GM18858 (cell line): ENCODE results near the gene HIC1.

Experiments
- ATAC-seq: cut with Tn5 transposase; IDR thresholded peaks from one replicate; pipeline ENCODE4 v1.9.1; 2021; ENCODE audit not compliant: unreplicated experiment

Gene HIC1

DNA sequence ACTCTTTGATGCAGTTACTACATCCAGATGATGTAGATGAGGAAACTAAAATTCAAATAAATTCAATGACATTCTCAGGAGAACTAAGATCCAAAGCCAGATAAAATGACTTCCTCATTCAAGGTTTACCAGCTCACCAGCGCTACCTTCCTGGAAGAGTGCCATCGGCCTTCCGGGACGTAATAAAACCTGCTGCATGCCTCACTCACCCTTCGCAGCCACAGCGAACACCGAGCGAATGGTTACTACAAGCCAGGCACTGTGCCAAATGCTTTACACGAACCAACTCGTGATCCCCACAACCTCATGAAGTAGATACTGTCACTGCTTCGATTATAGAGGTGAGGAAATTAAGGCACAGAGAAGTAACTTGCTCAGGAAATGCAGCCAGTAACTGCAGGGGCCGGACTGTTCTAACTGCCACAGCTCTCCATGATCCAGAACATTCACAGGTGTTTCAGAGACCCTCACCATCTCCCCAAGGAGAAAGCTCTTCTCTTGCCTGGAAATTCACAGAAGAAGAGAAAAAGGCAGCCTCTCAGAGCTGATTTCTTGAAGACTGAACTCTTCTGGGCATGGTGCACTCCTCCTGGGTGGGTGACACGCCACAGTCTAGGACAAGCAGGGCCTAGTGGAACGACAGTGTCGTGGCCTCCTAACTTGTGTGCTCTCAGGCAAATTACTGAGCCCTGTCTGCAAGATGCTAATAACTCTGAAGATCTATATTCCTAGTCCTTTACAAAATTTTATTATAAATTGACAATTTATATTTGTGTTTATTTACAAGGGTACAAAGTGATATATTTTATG, 46.8 kb downstream of the HIC1 start:
- no peak for ATAC-seq

DNA sequence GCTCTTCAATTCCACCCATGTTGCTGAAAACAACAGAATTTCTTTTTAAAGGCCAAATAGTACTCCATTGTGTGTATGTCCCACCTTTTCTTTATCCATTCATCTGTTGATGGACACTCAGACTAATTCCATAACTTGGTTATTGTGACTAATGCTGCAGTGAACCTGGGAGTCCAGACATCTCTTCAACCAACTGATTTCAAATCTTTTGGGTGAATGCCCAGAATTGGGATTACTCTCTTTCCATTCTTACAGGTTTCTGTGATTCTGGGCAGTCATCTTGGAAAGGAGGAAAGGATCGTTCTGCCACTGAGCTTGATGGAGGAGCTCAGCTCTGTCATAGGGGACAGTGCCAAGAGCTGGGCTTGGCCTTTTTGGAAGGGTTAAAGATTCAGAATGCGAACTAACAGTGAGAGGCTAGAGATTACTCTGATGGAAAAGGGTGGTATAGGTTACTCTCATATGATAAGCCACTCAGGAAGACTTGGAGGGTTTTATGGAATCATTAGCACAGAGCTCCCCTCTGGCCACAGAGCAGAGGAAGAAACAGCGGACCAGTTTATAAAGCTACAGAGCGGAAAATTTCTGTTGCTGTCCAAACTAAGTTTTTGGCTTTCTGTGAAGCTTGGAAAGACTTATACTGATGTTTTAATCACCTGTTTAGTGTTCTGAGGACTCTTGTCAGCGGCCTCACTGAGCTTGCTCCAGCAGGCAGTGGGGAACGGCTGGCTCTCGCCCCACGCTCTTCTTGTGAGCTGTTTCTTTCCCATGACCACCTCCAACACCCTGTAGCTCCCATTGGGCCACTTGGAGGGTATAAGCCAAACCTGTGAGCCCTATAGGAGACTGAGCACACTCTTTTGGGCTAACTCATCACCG, 48.3 kb downstream of the HIC1 start:
- ATAC-seq: no peak

DNA sequence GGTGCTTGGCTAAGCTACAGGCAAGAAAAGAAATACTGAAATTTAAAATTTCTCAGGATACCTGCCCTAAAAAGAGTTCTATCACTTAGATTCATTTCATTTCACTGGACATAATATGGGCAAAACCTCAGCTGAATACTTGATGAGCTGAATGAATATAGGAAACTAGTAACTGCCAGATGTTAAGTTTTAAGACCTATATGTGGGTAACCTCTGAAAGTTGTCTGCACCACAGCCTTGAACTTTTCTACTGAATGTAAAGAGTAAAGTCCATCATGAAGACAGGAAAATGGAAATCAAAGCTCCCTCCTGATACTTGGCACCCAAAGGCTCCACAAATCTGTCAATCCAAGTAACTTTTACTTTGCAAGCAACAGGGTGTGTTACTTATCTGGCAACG, 50.8 kb downstream of the HIC1 start:
- ATAC-seq: no peak

DNA sequence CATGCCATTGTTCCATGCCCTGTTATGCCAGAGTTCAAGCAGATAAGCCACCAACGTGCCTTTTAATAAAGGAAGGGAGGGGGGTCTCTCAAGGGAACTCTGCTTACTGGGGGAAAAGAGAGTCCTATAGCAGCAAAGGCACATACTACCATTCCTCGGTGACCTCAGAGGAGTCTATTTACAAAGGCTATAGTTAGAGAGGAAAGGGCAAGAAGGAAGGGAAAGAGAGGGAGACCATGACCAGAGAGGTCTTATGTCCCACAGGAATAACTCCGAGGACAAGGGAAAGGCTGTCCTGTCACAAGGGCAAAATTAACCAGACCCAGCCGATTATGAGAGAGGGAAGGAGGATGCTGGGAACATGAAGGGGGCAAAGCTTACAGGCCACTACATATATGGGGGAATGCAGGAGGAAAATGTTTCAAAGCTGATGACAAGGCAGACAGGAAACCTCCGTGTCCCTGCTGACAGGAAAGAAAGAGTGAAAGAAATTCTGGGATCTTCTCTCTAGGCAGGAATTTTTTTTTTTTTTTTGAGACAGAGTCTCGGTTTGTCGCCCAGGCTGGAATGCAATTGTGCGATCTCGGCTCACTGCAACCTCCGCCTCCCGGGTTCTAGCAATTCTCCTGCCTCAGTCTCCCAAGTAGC, 51.5 kb downstream of the HIC1 start:
- ATAC-seq: no peak

DNA sequence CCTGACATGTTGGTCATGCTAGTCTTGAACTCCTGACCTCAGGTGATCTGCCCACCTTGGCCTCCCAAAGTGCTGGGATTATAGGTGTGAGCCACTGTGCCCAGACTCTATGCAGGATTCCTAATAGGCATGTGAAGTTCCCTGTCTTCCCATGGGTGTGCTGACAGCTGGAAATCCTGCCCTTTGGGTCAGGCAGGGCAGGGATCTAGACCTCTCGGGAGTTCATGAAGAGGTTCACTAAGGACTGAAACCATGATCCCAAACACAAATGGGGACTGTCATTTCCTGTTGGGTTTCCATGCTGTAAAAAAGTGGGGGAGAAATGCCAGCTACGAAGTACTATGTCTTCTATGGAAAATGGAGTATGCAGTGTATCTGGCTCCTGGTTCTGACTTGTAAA, 52.1 kb downstream of the HIC1 start:
- ATAC-seq: no peak

DNA sequence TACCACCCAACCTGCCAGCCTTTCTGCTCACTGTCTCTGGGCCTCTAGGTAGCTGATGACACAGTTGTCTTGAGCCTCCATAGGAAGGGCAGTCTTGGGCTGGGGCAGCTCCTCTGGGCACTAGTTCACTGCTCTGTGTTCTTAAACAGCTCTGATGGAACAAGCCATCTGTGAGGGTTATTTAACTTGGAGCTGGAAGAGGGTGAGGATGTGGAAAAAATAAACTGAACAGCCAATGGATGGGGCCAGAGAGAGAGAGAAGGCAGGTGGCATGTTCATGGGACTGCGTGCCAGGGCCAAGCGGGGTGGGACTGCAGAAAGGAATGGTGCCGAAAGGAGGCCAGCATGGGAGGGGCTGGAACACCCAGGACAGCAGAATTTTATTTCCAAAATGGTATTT, 52.6 kb downstream of the HIC1 start:
- ATAC-seq: no peak

DNA sequence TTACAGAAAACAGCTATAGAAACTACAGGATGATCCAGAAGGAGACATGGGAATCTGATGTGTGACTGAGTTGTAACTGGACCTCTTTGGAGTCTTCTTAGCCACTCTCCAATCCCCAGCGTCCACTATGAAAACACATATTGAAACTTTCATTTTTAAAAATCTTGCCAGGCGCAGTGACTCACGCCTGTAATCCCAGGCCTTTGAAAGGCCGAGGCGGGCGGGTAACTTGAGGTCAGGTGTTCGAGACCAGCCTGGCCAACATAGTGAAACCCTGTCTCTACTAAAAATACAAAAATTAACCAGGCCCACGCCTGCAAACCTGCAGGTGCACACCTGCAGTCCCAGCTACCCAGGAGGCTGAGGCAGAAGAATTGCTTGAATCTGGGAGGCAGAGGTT, 53.3 kb downstream of the HIC1 start:
- no peak for ATAC-seq

DNA sequence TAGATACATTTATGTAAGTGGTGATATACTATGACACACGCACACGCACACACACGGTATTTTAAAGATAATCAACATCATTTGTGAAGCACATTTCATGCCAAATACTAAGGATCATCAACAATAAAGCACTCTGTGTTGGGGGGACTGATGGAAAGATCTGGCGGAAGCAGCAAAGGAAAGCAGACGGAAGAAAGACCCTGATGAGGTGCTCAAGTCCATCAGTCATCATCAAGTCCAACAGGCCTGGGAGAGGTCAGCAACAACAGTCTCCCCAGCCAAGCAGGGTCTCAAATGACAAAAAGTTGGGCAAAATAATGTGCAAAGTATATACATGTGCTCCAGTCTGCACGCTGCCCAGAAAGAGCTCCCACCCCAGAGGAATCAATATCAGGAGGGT, 55.5 kb downstream of the HIC1 start:
- ATAC-seq: no peak

DNA sequence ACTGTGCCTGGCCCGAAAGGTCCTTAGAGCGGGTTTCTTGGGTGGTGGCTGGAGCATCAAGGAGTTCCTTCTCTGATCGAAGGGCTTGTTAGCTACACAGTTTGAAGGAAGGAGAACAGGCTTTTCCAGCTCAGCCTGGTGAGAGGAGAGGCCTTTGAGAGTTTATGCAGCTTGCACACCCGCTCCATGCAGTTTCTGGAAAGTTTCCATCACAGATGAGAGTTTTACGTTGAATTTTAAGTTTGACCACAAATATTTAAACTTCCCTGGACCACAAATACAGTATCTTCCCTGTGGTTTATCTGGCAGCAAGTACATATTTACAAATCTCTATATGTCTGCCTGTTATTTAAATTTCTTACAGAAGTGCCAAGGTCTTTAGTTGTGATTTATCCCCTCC, 56.8 kb downstream of the HIC1 start:
- no peak for ATAC-seq
